Psoas muscle (tissue), 8 donors: Measurements from ENCODE around the gene GAB4. TPM values are rescaled to one million over a fixed set of nuclear protein-coding genes. Genes with fewer than 3 reads are reported as not detected.

Experiments
- ATAC-seq, 4 donors: fragments of 200-7000 bp; cut with Tn5 transposase; one replicate each; pipeline ENCODE4 v1.9.1; 2020; ENCODE audit warnings: moderate library complexity in 3 of 4, mild to moderate bottlenecking in 2 of 4
- DNase-seq, 2 donors: peaks; one replicate each; pipeline ENCODE4 v3.0.0-alpha.2; 2020
- H3K27ac ChIP-seq: fragments of 200-600 bp; one replicate; pipeline ENCODE4 v1.8.0; 2022
- H3K27me3 ChIP-seq, 3 donors: fragments of 200-600 bp in 1 of 3; one replicate each; pipeline versions ENCODE4 v1.6.1 to v1.8.0; 2013 to 2022; ENCODE audit warnings: low read length in 2 of 3, mild to moderate bottlenecking in 2 of 3, moderate library complexity in 1 of 3; ENCODE audit not compliant: insufficient read depth in 3 of 3
- H3K36me3 ChIP-seq, 2 donors: fragments of 200-600 bp in 1 of 2; one replicate each; pipeline versions ENCODE4 v1.6.1 to v1.8.0; 2013 to 2022; ENCODE audit warnings: low read depth in 1 of 2, mild to moderate bottlenecking in 1 of 2, moderate library complexity in 1 of 2; ENCODE audit not compliant: insufficient read depth in 1 of 2
- H3K4me1 ChIP-seq: fragments of 200-600 bp; one replicate; pipeline ENCODE4 v1.8.0; 2022
- H3K4me3 ChIP-seq: fragments of 200-600 bp; one replicate; pipeline ENCODE4 v1.8.0; 2022; ENCODE audit warnings: mild to moderate bottlenecking
- H3K9me3 ChIP-seq: fragments of 200-600 bp; one replicate; pipeline ENCODE4 v1.8.0; 2022
- CTCF ChIP-seq: fragments of 200-600 bp; IDR thresholded peaks from one replicate; pipeline ENCODE4 v1.8.0; 2022; ENCODE audit warnings: antibody characterized with exemption
- WGBS, 3 donors: extraction: QIAGEN DNeasy Blood & Tissue Kit; methylation state at CpG; one replicate each; pipeline versions ENCODE4 v1.1.6 to v1.1.7; 2013; 5-methylcytosine and 5-hydroxymethylcytosine counted together
- intact Hi-C, 2 donors: fragments of 100-400 bp; cut with DNase I; formaldehyde crosslinking; loops; one replicate each; pipeline versions ENCODE4 v1.11.0 to v1.14.2; 2022
- polyA plus RNA-seq, 3 donors: library from polyadenylated mRNA; stranded (reverse); fragments of 200-250 nt; gene quantifications; one replicate each; pipeline ENCODE4 v1.2.3, GENCODE V29; 2013
- total RNA-seq, 4 donors: library from RNA; stranded (reverse); fragmentation: NEBNext Ultra II Directional in 2 of 4; extraction: Animal tissue kit (Norgen Biotek cat#: 25700) in 2 of 4; gene quantifications; one replicate each; pipeline versions ENCODE4 v1.2.1 to v1.2.4, GENCODE V29; 2021 to 2023
- donor health status: healthy with polysubstance abuse.
- donor health status: DM: no; HTN: no; CAD: no; lungs with moderate emphysema.
- donor health status: Bipolar disorder and iron deficiency.
- donor health status: healthy.
- donor health status: DM: yes; HTN: yes; CAD: no.
- donor health status: DM: no; HTN: no; CAD: no.
- donor health status: DM: no; HTN: no; CAD: no.
- donor health status: DM: yes; HTN: yes; CAD: no.

The GAB4 gene
- total and polyA plus RNA-seq, 7 donors = not detected

- no peaks in the 10 kb centered on the region for H3K36me3 ChIP-seq
- peaks cover 0 to 11% (median 3%) of the 10 kb centered on the region in 3 donors for H3K27me3 ChIP-seq
- no peaks in the 10 kb centered on the region for H3K9me3 ChIP-seq
- 57 to 60% (median 58%) methylated on average over 4 of the region's 4 CpGs for WGBS, 3 donors
- no peak for TF ChIP-seq CTCF
- no peaks in the 10 kb centered on the region for H3K4me1 ChIP-seq
- ATAC-seq (no peak), DNase-seq (no peak)
- intact Hi-C loops = no loop called here
- H3K4me3 ChIP-seq = no peak overlapping the region
- no peak overlapping the region for H3K27ac ChIP-seq
Measured at GRCh38 chr22:16970446-16970845, 37.6 kb downstream of the GAB4 start.

- intact Hi-C loops = no loop called here
Measured at GRCh38 chr22:16969508-16970327, 38.3 kb downstream of the GAB4 start.

GRCh38 chr22:16968218-16968595 lies 39.8 kb downstream of the GAB4 start:
- Histone ChIP-seq H3K9me3 (no peaks in the 10 kb centered on the region), H3K36me3 (no peaks in the 10 kb centered on the region), H3K27ac (no peak overlapping the region), H3K4me3 (no peak overlapping the region), H3K4me1 (no peaks in the 10 kb centered on the region), H3K27me3 (peaks cover 0 to 11% (median 1%) of the 10 kb centered on the region in 3 donors)
- DNase-seq = no peak
- ATAC-seq = no peak
- 80 to 84% (median 83%) methylated on average over 7 of the region's 7 CpGs for WGBS, 3 donors
- intact Hi-C loops = no loop called here
- TF ChIP-seq CTCF = no peak

More at GRCh38 chr22:16969508-16970327, 38.3 kb downstream of the GAB4 start:
- Histone ChIP-seq H3K27ac (no peak overlapping the region), H3K36me3 (no peaks in the 10 kb centered on the region), H3K9me3 (no peaks in the 10 kb centered on the region), H3K4me3 (no peak overlapping the region), H3K4me1 (no peaks in the 10 kb centered on the region), H3K27me3 (peaks cover 0 to 11% (median 3%) of the 10 kb centered on the region in 3 donors)
- no peak for DNase-seq
- WGBS, 3 donors = 67 to 88% (median 84%) methylated on average over 8 of the region's 8 CpGs
- ATAC-seq = no peak
- TF ChIP-seq CTCF = no peak

GRCh38 chr22:16967453-16968217 lies 40.4 kb downstream of the GAB4 start:
- Histone ChIP-seq H3K36me3 (no peaks in the 10 kb centered on the region), H3K27me3 (peaks cover 0 to 8% (median 0%) of the 10 kb centered on the region in 3 donors), H3K9me3 (no peaks in the 10 kb centered on the region), H3K4me1 (no peaks in the 10 kb centered on the region), H3K4me3 (no peak overlapping the region), H3K27ac (no peak overlapping the region)
- ATAC-seq (no peak), DNase-seq (no peak)
- TF ChIP-seq CTCF = no peak
- intact Hi-C loops = no loop called here
- 82 to 86% (median 85%) methylated on average over 2 to 4 of the region's 4 CpGs for WGBS, 3 donors
